MM.1S (cell line): ENCODE measurements around the gene TESK2.

Experiments
- DNase-seq: peaks from one replicate; pipeline ENCODE4 v3.0.0-alpha.2; 2015
- H2AFZ ChIP-seq: fragments of 300-600 bp; sonication (generic); 2 replicates; pipeline ENCODE4 v1.6.0; 2016; ENCODE audit warnings: antibody characterized with exemption, low read length
- H3F3A ChIP-seq: fragments of 300-600 bp; sonication (generic); 2 replicates; pipeline ENCODE4 v1.6.1; 2016; ENCODE audit warnings: mild to moderate bottlenecking, antibody characterized with exemption, low read length, moderate library complexity, mixed read lengths; ENCODE audit not compliant: insufficient read depth
- H3K27ac ChIP-seq: fragments of 300-600 bp; sonication (generic); 2 replicates; pipeline ENCODE4 v1.5.1; 2016; ENCODE audit warnings: mild to moderate bottlenecking, low read length
- H3K27me3 ChIP-seq: fragments of 300-600 bp; sonication (generic); replicated peaks from 2 replicates; pipeline ENCODE4 v1.6.0; 2016; ENCODE audit warnings: low read length; ENCODE audit not compliant: insufficient read depth
- H3K36me3 ChIP-seq: fragments of 300-600 bp; sonication (generic); replicated peaks from 2 replicates; pipeline ENCODE4 v1.6.1; 2016; ENCODE audit warnings: mild to moderate bottlenecking, low read length, mixed read lengths; ENCODE audit not compliant: insufficient read depth
- H3K4me1 ChIP-seq: fragments of 300-600 bp; sonication (generic); 2 replicates; pipeline ENCODE4 v1.6.1; 2016; ENCODE audit warnings: low read length, mixed read lengths
- H3K4me2 ChIP-seq: fragments of 300-600 bp; sonication (generic); 2 replicates; pipeline ENCODE4 v1.6.0; 2016; ENCODE audit warnings: low read depth, low read length
- H3K4me3 ChIP-seq: fragments of 300-600 bp; sonication (generic); 2 replicates; pipeline ENCODE4 v1.5.1; 2016; ENCODE audit warnings: low read length, mixed read lengths
- H3K79me2 ChIP-seq: fragments of 300-600 bp; sonication (generic); 2 replicates; pipeline ENCODE4 v1.6.1; 2016; ENCODE audit warnings: mixed run types, low read length, mixed read lengths
- H3K9ac ChIP-seq: fragments of 300-600 bp; sonication (generic); 2 replicates; pipeline ENCODE4 v1.6.1; 2016; ENCODE audit warnings: low read length, mixed read lengths
- H3K9me2 ChIP-seq: fragments of 300-600 bp; sonication (generic); replicated peaks from 2 replicates; pipeline ENCODE4 v1.6.1; 2016; ENCODE audit warnings: mild to moderate bottlenecking, low read length, mixed read lengths; ENCODE audit not compliant: insufficient read depth
- H3K9me3 ChIP-seq: fragments of 300-600 bp; sonication (generic); replicated peaks from 2 replicates; pipeline ENCODE4 v1.6.1; 2016; ENCODE audit warnings: mild to moderate bottlenecking, low read length, mixed read lengths; ENCODE audit not compliant: insufficient read depth
- H4K20me1 ChIP-seq: fragments of 300-600 bp; sonication (generic); 2 replicates; pipeline ENCODE4 v1.6.1; 2016; ENCODE audit warnings: mild to moderate bottlenecking, low read length, moderate library complexity, mixed read lengths; ENCODE audit not compliant: insufficient read depth
- EZH2 ChIP-seq: fragments of 300-600 bp; sonication (generic); optimal IDR thresholded peaks from 2 replicates; pipeline ENCODE3; 2017; ENCODE audit warnings: low read depth, mild to moderate bottlenecking, antibody characterized with exemption, low read length, mixed read lengths
- EZH2phosphoT487 ChIP-seq: fragments of 300-600 bp; sonication (generic); IDR thresholded peaks from 2 replicates; pipeline ENCODE4 v1.6.1; 2018; ENCODE audit warnings: antibody characterized with exemption, low read length
- TF ChIP-seq, protein P1 (sequence below): fragments of 300-600 bp; sonication (generic); IDR thresholded peaks from 2 replicates; pipeline ENCODE4 v1.5.1; 2016; ENCODE audit warnings: antibody characterized with exemption, low read length, mixed read lengths

Gene TESK2

DNA sequence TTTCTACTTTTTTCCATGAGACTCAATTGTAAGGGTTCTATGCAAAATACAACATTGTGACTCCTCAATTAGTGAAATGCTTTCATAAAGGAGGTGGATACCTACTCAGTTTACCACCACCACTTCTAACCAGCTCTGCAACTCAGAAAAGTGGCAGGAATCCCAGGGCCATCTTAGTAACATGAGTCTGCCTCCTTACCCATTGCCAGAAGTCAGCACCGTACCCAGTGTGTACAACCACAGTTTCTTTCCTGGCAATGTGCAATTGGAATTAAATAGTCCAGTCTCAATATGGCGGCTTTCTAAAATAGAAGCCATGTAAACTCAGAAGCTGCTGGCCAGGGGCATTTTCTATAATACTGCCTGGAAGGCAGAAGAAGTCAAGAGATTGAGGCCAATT is 32.1 kb downstream of the TESK2 start:
- H3K9ac ChIP-seq: no peak overlapping the region
- no peaks in the 10 kb centered on the region for H3K79me2 ChIP-seq
- TF ChIP-seq EZH2 (no peak), EZH2phosphoT487 (no peak)
- TF ChIP-seq, protein P1, sequence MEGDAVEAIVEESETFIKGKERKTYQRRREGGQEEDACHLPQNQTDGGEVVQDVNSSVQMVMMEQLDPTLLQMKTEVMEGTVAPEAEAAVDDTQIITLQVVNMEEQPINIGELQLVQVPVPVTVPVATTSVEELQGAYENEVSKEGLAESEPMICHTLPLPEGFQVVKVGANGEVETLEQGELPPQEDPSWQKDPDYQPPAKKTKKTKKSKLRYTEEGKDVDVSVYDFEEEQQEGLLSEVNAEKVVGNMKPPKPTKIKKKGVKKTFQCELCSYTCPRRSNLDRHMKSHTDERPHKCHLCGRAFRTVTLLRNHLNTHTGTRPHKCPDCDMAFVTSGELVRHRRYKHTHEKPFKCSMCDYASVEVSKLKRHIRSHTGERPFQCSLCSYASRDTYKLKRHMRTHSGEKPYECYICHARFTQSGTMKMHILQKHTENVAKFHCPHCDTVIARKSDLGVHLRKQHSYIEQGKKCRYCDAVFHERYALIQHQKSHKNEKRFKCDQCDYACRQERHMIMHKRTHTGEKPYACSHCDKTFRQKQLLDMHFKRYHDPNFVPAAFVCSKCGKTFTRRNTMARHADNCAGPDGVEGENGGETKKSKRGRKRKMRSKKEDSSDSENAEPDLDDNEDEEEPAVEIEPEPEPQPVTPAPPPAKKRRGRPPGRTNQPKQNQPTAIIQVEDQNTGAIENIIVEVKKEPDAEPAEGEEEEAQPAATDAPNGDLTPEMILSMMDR: no peak

DNA sequence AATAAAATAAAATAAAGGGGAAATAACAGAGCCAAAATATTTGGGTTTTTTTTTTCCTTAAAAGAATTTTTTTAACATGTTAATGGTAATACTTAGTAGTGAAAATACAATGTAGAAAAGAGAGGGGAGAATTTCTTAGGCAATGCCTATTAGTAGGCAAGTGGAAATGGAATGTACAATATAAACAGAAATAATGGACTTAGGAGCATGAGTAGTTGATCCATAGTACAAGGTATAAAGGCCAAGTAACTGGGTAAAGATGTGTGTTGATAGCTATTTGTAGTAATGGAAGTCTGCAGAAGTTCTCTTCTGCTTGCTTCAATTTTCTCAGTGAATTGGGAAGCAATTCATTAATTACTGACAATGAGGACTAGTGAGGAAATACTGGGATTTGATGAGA is 34.4 kb downstream of the TESK2 start:
- H3K79me2 ChIP-seq: no peaks in the 10 kb centered on the region
- H3K9me3 ChIP-seq: no peaks in the 10 kb centered on the region
- no peak overlapping the region for H2AFZ ChIP-seq
- no peaks in the 10 kb centered on the region for H4K20me1 ChIP-seq
- H3K27ac ChIP-seq: no peak overlapping the region
- no peaks in the 10 kb centered on the region for H3K4me1 ChIP-seq
- H3K36me3 ChIP-seq: no peaks in the 10 kb centered on the region
- TF ChIP-seq EZH2phosphoT487: no peak
- TF ChIP-seq EZH2: no peak
- TF ChIP-seq, protein P1: no peak
- H3K27me3 ChIP-seq: no peaks in the 10 kb centered on the region
- no peaks in the 10 kb centered on the region for H3F3A ChIP-seq
- no peak overlapping the region for H3K4me3 ChIP-seq
- no peak overlapping the region for H3K9ac ChIP-seq
- no peak overlapping the region for H3K4me2 ChIP-seq
- no peaks in the 10 kb centered on the region for H3K9me2 ChIP-seq
- no peak for DNase-seq

More for the DNA sequence above, 32.1 kb downstream of the TESK2 start:
- Histone ChIP-seq H3K9me2 (no peaks in the 10 kb centered on the region), H3K36me3 (no peaks in the 10 kb centered on the region), H3F3A (no peaks in the 10 kb centered on the region), H3K4me2 (no peak overlapping the region), H4K20me1 (no peaks in the 10 kb centered on the region), H3K27ac (no peak overlapping the region), H3K4me3 (no peak overlapping the region), H3K9me3 (no peaks in the 10 kb centered on the region), H3K27me3 (no peaks in the 10 kb centered on the region), H3K4me1 (no peaks in the 10 kb centered on the region), H2AFZ (no peak overlapping the region)
- DNase-seq: no peak

DNA sequence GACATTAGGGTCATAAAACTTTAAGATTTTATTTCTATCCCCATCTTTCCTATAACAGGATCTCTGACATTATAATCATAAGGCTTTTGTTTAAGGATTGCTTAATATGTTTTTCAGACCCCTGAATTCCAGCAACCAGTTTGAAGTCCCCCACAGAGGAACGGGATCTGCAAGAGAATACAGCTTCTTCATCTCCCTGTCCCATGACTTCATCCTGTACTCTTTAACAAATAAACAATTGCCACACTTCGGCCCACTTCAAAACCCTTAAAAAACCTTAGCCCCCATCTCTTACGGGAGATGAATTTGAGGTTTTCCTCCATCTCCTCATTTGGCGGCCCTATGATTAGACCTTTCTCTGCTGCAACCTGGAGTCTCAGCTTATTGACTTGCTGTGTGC is 35.8 kb downstream of the TESK2 start:
- no peaks in the 10 kb centered on the region for H3K4me1 ChIP-seq
- H3K9me3 ChIP-seq: no peaks in the 10 kb centered on the region
- no peak overlapping the region for H2AFZ ChIP-seq
- H3K27me3 ChIP-seq: no peaks in the 10 kb centered on the region
- H3K79me2 ChIP-seq: no peaks in the 10 kb centered on the region
- H3F3A ChIP-seq: no peaks in the 10 kb centered on the region
- DNase-seq: no peak
- H3K4me3 ChIP-seq: no peak overlapping the region
- no peaks in the 10 kb centered on the region for H3K9me2 ChIP-seq
- H3K36me3 ChIP-seq: no peaks in the 10 kb centered on the region
- H3K9ac ChIP-seq: no peak overlapping the region
- H3K4me2 ChIP-seq: no peak overlapping the region
- TF ChIP-seq EZH2 (no peak), EZH2phosphoT487 (no peak)
- TF ChIP-seq, protein P1: no peak
- no peaks in the 10 kb centered on the region for H4K20me1 ChIP-seq
- H3K27ac ChIP-seq: no peak overlapping the region
